GM21381 (cell line): ENCODE measurements around the gene SRGAP3.

Source experiments
- ATAC-seq: cut with Tn5 transposase; IDR thresholded peaks from one replicate; pipeline ENCODE4 v1.9.1; 2021; ENCODE audit warnings: mild to moderate bottlenecking, moderate library complexity; ENCODE audit not compliant: unreplicated experiment

SRGAP3 gene

GRCh38 chr3:9254764-9255163, 5.3 kb upstream of the SRGAP3 start:
- no peak for ATAC-seq

DNA sequence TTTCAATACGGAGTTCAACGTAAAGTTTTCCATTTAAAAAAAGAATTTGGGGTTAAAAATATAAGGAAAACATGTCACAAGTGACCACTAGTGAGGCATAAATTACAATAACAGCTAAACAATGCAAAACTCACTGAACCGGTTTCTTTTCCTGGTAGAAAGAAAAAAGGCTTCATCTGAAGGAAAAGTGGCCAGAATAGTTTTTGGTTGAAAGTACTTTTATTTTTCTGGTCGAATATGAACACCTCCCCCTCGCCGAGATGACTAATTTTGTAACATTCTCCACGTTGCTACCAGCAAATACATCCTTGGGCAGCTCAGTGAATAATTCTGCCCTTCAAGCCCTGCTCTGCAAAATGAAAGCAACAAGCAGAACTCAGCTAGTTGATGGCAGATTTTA, 3.9 kb upstream of the SRGAP3 start:
- ATAC-seq, result no peak

DNA sequence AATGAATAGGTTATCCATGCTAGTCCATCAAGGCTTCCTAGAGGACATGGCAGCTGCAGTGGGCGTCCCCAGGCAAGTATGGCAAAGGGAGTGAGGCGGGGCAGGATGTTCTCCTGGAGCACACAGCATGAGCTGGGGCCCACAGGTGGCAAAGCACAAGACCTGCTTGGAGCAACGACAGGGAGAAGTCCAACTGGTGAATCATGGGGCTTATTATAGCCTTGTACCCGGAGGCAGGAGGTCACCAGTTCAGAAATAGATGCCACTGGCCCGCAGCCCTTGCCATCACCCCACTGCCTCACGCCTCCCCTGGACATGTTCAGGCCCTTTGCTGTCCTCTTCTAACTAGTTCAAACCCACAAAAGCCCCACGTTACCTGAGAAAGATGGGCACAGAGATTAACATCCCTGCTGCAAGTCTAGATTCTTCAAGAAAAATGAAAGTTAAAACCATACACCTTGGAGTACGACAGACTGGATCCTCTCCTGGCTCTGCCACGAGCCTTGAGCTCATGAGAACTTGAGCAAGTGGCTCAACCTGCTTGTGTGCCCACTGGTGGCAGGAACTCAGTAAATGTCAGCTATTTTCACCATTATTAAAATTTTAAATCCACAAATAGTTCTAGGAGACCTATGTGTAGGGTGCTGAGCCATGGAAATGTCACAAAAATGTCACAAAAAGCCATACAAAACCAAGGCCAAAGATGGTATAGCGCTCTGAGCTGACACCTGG, 1.8 kb upstream of the SRGAP3 start:
- no peak for ATAC-seq

- no peak for ATAC-seq
Measured at GRCh38 chr3:9250236-9250635, 790 bp upstream of the SRGAP3 start.

- no peak for ATAC-seq
Measured at GRCh38 chr3:9248522-9249271, 749 bp downstream of the SRGAP3 start.

GRCh38 chr3:9247941-9248521, 1.4 kb downstream of the SRGAP3 start:
- ATAC-seq, result no peak

- ATAC-seq, result no peak
Measured at GRCh38 chr3:9247361-9247940, 2.0 kb downstream of the SRGAP3 start.

GRCh38 chr3:9246189-9246588, 3.3 kb downstream of the SRGAP3 start:
- ATAC-seq, result no peak

GRCh38 chr3:9244495-9245183, 4.8 kb downstream of the SRGAP3 start:
- no peak for ATAC-seq

DNA sequence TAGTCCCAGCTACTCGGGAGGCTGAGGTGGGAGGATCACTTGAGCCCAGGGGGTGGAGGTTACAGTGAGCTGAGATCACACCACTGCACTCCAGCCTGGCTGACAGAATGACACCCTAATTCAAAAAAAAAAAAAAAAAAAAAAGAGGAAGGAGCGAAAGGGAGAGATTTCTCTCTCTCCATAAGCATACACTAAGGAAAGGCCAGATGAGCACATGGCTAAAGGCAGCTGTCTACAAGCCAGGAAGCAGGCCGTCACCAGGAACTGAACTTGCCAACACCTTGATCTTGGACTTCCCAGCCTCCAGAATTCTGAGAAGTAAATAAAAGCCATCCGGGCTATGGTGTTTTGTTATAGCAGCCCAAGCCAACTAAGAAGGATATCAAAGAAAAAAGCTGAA, 7.5 kb downstream of the SRGAP3 start:
- no peak for ATAC-seq

DNA sequence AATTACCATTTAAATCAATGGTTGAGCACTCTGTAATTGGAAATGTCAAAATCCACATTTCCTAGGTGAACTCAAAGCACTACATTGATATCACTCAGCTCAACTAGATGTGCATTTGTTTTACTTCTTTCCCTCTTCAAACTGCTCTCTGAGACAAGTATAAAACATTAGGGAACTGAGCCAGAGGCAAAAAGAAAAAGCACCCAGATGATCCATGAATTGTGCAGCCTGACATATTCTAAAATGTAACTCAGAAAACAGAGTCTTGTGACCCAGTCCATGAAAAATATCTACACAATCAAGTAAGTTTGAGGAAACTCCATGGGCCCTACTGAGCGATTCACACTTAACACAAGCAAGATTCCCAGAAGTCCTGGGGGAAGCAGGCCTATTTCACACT, 9.8 kb downstream of the SRGAP3 start:
- no peak for ATAC-seq

DNA sequence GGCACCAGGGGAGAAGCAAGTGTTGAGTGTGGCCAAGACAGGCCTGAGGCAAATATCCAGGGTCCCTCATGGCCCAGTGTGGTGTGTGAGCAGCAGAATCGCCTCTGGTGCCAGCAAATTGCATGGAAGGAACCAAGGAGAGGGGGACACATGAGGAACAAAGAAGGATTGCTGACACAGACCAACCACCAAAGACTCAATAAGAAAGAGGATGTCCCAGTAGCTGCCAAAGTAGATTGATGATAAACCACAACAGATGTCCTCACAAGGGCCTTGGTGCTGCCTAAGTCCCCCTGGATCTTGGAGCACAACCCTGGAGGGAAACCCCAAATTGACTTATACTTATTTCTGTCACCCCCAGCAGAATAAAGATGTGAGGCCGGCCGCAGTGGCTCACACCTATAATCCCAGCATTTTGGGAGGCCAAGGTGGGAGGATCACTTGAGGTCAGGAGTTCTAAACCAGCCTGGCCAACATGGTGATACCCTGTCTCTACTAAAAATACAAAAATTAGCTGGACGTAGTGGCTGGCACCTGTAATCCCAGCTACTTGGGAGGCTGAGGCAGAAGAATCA, 10.6 kb downstream of the SRGAP3 start:
- ATAC-seq, result no peak

DNA sequence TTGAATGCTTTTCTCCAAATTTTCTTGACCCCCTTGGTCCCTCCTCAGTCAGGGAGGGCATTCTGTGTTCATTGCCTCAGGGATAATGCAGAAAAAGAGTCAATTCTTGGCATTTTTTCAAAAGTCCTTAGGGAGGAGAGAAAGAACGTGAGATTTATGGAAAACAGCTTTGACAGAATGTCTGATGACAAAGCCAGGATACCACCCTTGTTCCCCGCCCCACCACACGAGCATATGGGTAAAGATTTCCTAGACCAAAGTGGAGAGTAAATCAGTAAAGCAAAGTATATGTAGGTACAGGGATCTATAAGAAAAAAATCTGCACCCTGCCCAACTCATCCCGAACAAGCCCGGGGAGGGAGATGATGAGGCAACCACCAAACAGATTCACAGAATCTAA, 11.2 kb downstream of the SRGAP3 start:
- ATAC-seq, result no peak

DNA sequence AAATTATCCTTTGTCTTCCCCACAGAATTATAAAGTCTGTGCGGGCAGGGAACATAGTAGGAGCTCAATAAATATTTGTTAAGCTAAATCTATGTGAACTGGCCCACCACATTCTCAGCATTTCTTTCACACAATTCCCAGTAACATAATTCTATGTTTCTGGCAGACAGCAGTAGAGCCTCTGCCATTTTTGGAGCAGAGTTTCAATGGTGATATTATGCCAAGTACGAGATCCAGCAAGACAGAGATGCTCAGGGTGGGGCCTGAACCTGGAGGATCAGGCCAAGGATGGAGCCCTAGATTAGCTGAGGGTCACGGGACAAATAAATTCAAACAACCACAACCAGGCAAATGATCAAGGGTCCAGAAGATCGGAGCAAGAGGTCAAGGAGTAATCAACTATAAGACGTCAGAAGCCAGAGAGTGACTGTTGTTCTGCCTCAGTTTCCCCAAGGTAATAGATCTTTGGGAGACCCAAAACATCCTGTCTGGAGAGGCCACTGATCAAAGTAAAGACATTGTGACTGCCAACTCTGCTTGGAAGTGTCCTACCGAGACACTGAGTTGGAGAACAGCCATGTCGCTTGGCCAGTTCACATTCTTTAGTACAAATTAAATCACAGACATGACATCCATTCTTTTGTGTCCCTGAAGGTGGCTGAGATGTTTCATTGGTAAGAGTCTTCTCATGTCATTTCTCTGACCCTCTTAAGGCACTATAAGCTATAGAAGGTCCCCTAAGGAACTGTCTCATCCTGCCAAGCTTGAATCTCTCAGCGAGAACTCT, 15.4 kb downstream of the SRGAP3 start:
- no peak for ATAC-seq

GRCh38 chr3:9233101-9233500, 16.3 kb downstream of the SRGAP3 start:
- no peak for ATAC-seq

DNA sequence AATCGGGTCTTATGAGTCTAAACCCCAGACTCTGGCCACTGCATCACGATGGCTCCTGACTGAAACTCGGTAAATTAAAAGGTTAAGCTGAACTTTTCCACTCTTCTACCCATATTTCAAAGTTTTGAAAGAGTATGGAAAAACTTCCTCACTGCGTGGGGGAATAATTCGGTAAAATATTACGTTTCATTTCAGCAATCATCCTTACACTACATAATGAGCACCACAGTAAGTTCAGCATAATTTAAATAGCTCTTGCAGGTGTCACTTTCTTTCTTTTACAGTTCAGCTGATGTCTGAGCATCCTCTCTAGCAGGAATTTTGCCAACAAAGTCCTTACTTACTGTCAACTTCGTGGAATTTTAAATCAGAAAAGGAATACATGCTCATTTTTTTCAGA, 17.5 kb downstream of the SRGAP3 start:
- ATAC-seq, result no peak

DNA sequence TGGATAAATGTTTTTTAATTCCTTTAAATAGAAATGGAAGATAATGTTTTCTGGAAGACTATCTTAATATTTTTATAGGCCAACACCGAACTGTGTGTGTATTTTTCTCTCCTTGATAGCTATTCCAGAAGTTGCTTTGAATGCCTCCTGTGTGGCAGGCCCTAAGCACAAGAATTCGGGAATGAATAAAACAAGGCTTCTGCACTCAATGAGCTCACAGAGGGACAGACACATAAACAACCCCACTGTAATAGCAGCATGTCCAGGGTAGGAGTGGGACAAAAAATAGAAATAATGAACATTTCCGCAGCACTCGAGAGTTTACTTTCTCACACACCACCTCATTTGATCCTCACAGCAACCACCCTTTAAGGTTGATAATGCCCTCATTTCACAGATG, 18.0 kb downstream of the SRGAP3 start:
- no peak for ATAC-seq

- no peak for ATAC-seq
Measured at GRCh38 chr3:9231006-9231405, 18.4 kb downstream of the SRGAP3 start.

DNA sequence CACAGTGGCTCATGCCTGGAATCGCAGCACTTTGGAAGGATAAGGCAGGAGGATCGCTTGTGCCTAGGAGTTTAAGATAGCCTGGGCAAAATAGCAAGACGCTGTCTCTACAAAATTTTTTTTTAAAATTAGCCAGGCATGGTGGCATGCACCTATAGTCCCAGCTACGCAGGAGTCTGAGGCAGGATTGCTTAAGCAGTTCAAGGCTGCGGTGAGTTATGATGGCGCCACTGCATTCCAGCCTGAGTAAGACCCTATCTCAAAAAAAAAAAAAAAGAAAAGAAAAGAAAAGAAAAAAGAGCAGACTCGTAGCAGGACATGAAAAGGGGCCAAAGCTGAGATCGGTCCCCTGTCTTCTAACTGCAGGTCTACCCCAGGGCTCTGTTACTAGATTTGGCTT, 18.9 kb downstream of the SRGAP3 start:
- ATAC-seq, result no peak

DNA sequence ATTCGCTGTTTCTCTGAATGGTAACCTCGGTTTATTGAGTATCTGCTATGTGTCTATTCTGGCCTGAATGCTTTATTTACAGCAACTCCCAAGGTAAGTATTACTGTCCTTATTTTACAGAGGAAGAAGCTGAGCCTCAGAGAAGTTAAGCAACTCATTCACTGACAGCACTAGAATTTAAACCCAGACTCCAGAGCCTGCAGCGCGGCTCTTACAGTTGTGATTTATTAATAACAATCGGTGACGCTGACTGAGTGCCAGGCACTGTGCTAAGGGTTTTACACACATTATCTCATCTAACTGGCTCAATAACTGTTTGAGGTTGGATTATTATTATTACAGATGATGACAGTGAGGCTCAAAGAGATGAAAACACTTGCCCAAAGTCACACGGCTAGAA, 19.6 kb downstream of the SRGAP3 start:
- ATAC-seq, result no peak
